Measurements from ENCODE around the gene MYL6B. TPM values are rescaled to one million over a fixed set of nuclear protein-coding genes. Genes with fewer than 3 reads are reported as not detected.
A peak's percentile ranks its signal among the peaks of the same experiment; 100 is the strongest.

The MYL6B gene
- total and polyA plus RNA-seq, 8 donors, result 32.6 to 193 (median 161) TPM

- ATAC-seq (peak; percentile 56), DNase-seq (peak; percentile 66 to 93 (median 86))
- Histone ChIP-seq H3K27me3 (no peaks in the 10 kb centered on the region), H3K4me1 (peaks cover 21 to 49% of the 10 kb centered on the region in 2 donors), H3K9me3 (no peaks in the 10 kb centered on the region), H3K27ac (peak overlapping the region; percentile 94 to 97), H3K36me3 (peaks cover 0 to 31% of the 10 kb centered on the region in 2 donors), H3K4me3 (peak overlapping the region; percentile 47 to 88)
- TF ChIP-seq CTCF (IDR thresholded peaks at IDR 0.05), result peak; percentile 35 to 61
- intact Hi-C loops (cut with DNase I), result no loop called here
These were observed 5.0 kb downstream of the MYL6B start for GRCh38 chr12:56157201-56158028.

GRCh38 chr12:56158029-56158925, 5.9 kb downstream of the MYL6B start, which contains the start of gene MYL6:
Gene MYL6, plus strand, starts transcription at chr12:56158359. Its CDS starts 43 bp downstream, at chr12:56158402.
- ATAC-seq, result peak; percentile 88
- H3K4me3 ChIP-seq, result peak within 1 kb of the TSS; percentile 47 to 88
- H3K27me3 ChIP-seq, result no peaks in the 10 kb centered on the region
- peak within 1 kb of the TSS; percentile 94 to 97 for H3K27ac ChIP-seq
- intact Hi-C loops (cut with DNase I), result no loop called here
- no peaks in the 10 kb centered on the region for H3K9me3 ChIP-seq
- peak; percentile 92 to 99 (median 97) for DNase-seq
- no peak for TF ChIP-seq CTCF (IDR thresholded peaks at IDR 0.05)
- H3K36me3 ChIP-seq, result peaks cover 0 to 40% of the 10 kb centered on the region in 2 donors
- peaks cover 21 to 48% of the 10 kb centered on the region in 2 donors for H3K4me1 ChIP-seq

DNA sequence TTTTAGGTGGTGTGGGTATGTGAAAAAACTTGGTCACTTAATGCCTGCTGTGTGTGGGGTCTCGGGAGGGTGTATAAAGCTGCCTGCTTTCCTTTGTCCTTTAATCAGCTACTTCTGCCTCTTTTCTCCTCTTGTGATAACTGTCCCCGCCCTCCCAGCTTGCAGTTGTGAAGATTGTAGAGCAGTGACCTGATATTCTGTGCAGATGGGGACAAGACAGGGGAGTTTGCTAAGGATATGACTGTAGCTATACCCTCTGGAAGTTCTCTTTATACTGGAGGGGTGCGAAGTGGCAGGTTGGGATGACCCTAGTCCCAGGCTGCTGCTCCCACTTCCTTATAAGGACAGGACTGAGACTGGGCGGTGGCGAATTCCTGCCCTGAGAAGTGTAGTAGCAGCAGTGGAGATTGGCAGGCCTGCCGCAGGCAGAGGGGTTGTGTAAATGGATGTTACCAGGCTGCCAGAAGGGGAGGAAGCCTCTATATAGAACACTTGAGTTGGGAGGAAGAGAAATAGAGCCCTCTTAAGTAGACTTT, 6.6 kb downstream of the MYL6B start:
- Histone ChIP-seq H3K27ac (peak overlapping the region; percentile 94 to 97), H3K36me3 (peaks cover 0 to 47% of the 10 kb centered on the region in 2 donors), H3K9me3 (no peaks in the 10 kb centered on the region), H3K4me1 (peaks cover 21 to 45% of the 10 kb centered on the region in 2 donors), H3K4me3 (peak overlapping the region; percentile 47 to 88), H3K27me3 (no peaks in the 10 kb centered on the region)
- DNase-seq, result peak; percentile 50 to 91 (median 82)
- ATAC-seq, result peak; percentile 74
- intact Hi-C loops (cut with DNase I), result no loop called here
- no peak for TF ChIP-seq CTCF (IDR thresholded peaks at IDR 0.05)

DNA sequence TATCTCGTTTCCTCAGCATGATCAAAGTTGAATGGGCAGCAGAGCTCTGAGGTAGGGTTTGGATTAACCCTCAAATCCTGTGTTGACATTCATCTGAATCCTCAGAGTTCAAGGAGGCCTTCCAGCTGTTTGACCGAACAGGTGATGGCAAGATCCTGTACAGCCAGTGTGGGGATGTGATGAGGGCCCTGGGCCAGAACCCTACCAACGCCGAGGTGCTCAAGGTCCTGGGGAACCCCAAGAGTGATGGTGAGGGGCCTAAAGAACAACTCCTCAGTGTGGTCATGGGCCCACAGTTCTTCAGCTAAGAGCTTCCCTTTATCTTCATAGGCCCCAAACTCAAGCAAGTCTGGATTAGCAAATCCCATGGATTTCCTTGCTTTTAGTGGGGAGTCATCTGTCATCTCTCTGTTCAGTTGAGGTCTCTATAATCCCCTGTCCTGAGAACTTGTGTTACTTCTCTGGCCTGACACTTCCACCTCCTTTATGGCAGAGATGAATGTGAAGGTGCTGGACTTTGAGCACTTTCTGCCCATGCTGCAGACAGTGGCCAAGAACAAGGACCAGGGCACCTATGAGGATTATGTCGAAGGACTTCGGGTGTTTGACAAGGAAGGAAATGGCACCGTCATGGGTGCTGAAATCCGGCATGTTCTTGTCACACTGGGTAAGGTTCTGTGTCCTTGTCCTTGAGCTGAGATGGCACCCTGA, 7.2 kb downstream of the MYL6B start:
- intact Hi-C loops (cut with DNase I), result no loop called here
- peak overlapping the region; percentile 47 to 88 for H3K4me3 ChIP-seq
- peaks cover 0 to 53% of the 10 kb centered on the region in 2 donors for H3K36me3 ChIP-seq
- H3K27ac ChIP-seq, result peak overlapping the region; percentile 94 to 97
- DNase-seq (no peak), ATAC-seq (no peak)
- no peaks in the 10 kb centered on the region for H3K9me3 ChIP-seq
- TF ChIP-seq CTCF (IDR thresholded peaks at IDR 0.05), result no peak
- H3K4me1 ChIP-seq, result peaks cover 21 to 45% of the 10 kb centered on the region in 2 donors
- H3K27me3 ChIP-seq, result no peaks in the 10 kb centered on the region

Measured in left lung (tissue), 10 donors.